Natural killer cell treated with Interleukin-12 subunit alpha and Interleukin-12 subunit beta and Interleukin-15 and Interleukin-18, amount 100 ng/mL, for 72 hours (primary cell): ENCODE data around the gene DPF3. TPM values are rescaled to one million over a fixed set of nuclear protein-coding genes. Genes with fewer than 3 reads are reported as not detected.

Source experiments
- ATAC-seq, 2 donors: fragments of 150-1000 bp; cut with Tn5 transposase in 1 of 2; sonication (Bioruptor Pico), chemical (Tn5 transposase) in 1 of 2; 2 replicates each; pipeline ENCODE4 v1.10.0; 2021
- DNase-seq: peaks from one replicate; pipeline ENCODE4 v3.0.0; 2022; ENCODE audit warnings: low spot score
- H3K27ac Mint-ChIP-seq, 2 donors: 1 replicate in 1 of 2; 2 replicates in 1 of 2; pipeline ENCODE4 v1.8.0; 2022; ENCODE audit warnings: mixed read lengths in 2 of 2, mild to moderate bottlenecking in 1 of 2, moderate library complexity in 1 of 2
- H3K27me3 Mint-ChIP-seq, 2 donors: 1 replicate in 1 of 2; 2 replicates in 1 of 2; pipeline ENCODE4 v1.8.0; 2022; ENCODE audit warnings: mixed read lengths in 2 of 2
- H3K36me3 Mint-ChIP-seq: one replicate; pipeline ENCODE4 v1.8.0; 2022; ENCODE audit warnings: mixed read lengths
- H3K4me1 Mint-ChIP-seq, 2 donors: 1 replicate in 1 of 2; 2 replicates in 1 of 2; pipeline ENCODE4 v1.8.0; 2022; ENCODE audit warnings: low read depth in 2 of 2, mixed read lengths in 2 of 2, mild to moderate bottlenecking in 1 of 2
- H3K4me3 Mint-ChIP-seq: one replicate; pipeline ENCODE4 v1.8.0; 2022; ENCODE audit warnings: mixed read lengths
- H3K9me3 Mint-ChIP-seq: 2 replicates; pipeline ENCODE4 v1.8.0; 2022; ENCODE audit warnings: mixed read lengths
- total RNA-seq, 2 donors: library from RNA; stranded (reverse); gene quantifications; one replicate each; pipeline ENCODE4 v1.2.3, GENCODE V29; 2022

Gene DPF3
- total RNA-seq, 2 donors from 2014 or later = 11.8 to 13.2 TPM

- peak overlapping the region in 1 of 2 donors; percentile 32 for H3K27ac Mint-ChIP-seq
- no peak for DNase-seq
- H3K4me1 Mint-ChIP-seq = peaks cover 15 to 33% of the 10 kb centered on the region in 2 donors
- H3K4me3 Mint-ChIP-seq = no peak overlapping the region
- ATAC-seq = no peak
- peaks cover 53 to 72% of the 10 kb centered on the region in 2 donors for H3K27me3 Mint-ChIP-seq
- H3K9me3 Mint-ChIP-seq = no peaks in the 10 kb centered on the region
- H3K36me3 Mint-ChIP-seq = peaks cover 25% of the 10 kb centered on the region
Measured at GRCh38 chr14:72583316-72584272, 310.3 kb downstream of the DPF3 start.

GRCh38 chr14:72582582-72582981 lies 311.3 kb downstream of the DPF3 start:
- Mint-ChIP-seq H3K27me3 (peaks cover 53 to 74% of the 10 kb centered on the region in 2 donors), H3K9me3 (no peaks in the 10 kb centered on the region), H3K27ac (peak overlapping the region in 1 of 2 donors; percentile 32), H3K4me1 (peaks cover 17 to 33% of the 10 kb centered on the region in 2 donors), H3K4me3 (peak overlapping the region; percentile 25), H3K36me3 (peaks cover 25% of the 10 kb centered on the region)
- ATAC-seq (peak; percentile 85 to 88), DNase-seq (no peak)

- DNase-seq = no peak
- H3K36me3 Mint-ChIP-seq = no peaks in the 10 kb centered on the region
- peaks cover 51 to 53% of the 10 kb centered on the region in 2 donors for H3K27me3 Mint-ChIP-seq
- no peak for ATAC-seq
- peaks cover 22 to 32% of the 10 kb centered on the region in 2 donors for H3K4me1 Mint-ChIP-seq
- no peaks in the 10 kb centered on the region for H3K9me3 Mint-ChIP-seq
- no peak overlapping the region for H3K4me3 Mint-ChIP-seq
- peak overlapping the region in 1 of 2 donors; percentile 3 for H3K27ac Mint-ChIP-seq
Measured at GRCh38 chr14:72578514-72578913, 315.4 kb downstream of the DPF3 start.

DNA sequence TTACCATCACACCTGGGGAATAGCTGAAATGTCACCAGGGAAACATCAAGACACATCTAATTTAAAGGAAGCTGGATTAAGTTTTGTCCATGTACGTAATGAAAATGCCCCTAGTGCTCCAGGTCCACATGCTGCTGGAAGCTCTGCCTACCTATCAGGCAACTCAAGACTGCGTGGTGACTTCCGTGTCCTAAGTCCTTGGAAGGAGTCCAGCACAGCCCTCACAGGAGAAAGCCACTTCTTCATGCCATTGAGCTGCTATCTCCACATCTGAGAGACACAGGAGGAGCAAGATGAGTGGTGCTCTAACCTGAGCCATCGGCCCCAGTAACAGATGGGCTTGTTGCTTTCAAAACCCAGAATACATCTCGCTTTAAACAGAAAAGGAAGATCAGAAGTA lies 316.4 kb downstream of the DPF3 start:
- Mint-ChIP-seq H3K27ac (no peak overlapping the region), H3K4me3 (no peak overlapping the region), H3K9me3 (no peaks in the 10 kb centered on the region), H3K27me3 (peaks cover 56 to 58% of the 10 kb centered on the region in 2 donors), H3K4me1 (peaks cover 18 to 22% of the 10 kb centered on the region in 2 donors), H3K36me3 (no peaks in the 10 kb centered on the region)
- DNase-seq (no peak), ATAC-seq (no peak)

- Mint-ChIP-seq H3K27ac (no peak overlapping the region), H3K27me3 (peaks cover 57 to 58% of the 10 kb centered on the region in 2 donors)
- no peak for DNase-seq
Measured at GRCh38 chr14:72576258-72576657, 317.6 kb downstream of the DPF3 start.

DNA sequence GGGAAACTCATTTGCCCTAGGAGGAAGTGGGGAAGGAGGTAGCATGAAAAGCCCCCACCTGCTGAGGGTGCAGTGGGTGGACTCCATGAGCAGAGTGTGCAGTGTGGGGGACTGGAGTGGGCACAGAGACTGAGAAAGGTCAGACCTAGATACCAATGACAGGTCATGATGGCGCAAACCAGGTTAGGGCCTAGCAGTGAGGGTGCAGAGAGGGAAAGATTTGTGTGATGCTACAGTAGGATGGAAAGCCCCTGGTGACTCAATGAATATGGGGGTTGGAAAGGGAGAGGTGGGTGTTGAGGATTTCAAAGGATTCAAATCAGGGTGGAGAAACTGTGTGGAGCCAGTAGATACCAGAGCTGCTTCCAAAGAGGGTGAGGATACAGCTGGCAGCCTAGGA lies 319.2 kb downstream of the DPF3 start:
- peaks cover 53 to 61% of the 10 kb centered on the region in 2 donors for H3K27me3 Mint-ChIP-seq
- no peaks in the 10 kb centered on the region for H3K9me3 Mint-ChIP-seq
- ATAC-seq = no peak
- no peaks in the 10 kb centered on the region for H3K36me3 Mint-ChIP-seq
- H3K4me1 Mint-ChIP-seq = peaks cover 9 to 12% of the 10 kb centered on the region in 2 donors
- no peak for DNase-seq
- H3K27ac Mint-ChIP-seq = peak overlapping the region; percentile 24 to 42
- no peak overlapping the region for H3K4me3 Mint-ChIP-seq

More at GRCh38 chr14:72576258-72576657, 317.6 kb downstream of the DPF3 start:
- ATAC-seq = no peak
- Mint-ChIP-seq H3K36me3 (no peaks in the 10 kb centered on the region), H3K4me3 (no peak overlapping the region), H3K4me1 (peaks cover 11 to 13% of the 10 kb centered on the region in 2 donors), H3K9me3 (no peaks in the 10 kb centered on the region)

- H3K4me3 Mint-ChIP-seq = no peak overlapping the region
- DNase-seq (no peak), ATAC-seq (no peak)
- H3K27ac Mint-ChIP-seq = no peak overlapping the region
- no peaks in the 10 kb centered on the region for H3K9me3 Mint-ChIP-seq
- H3K4me1 Mint-ChIP-seq = peaks cover 9 to 12% of the 10 kb centered on the region in 2 donors
- H3K27me3 Mint-ChIP-seq = peaks cover 45 to 55% of the 10 kb centered on the region in 2 donors
- H3K36me3 Mint-ChIP-seq = no peaks in the 10 kb centered on the region
Measured at GRCh38 chr14:72573725-72574417, 320.0 kb downstream of the DPF3 start.

Other genes starting within 250 kb of the DPF3 start
- gene DCAF4, start 32.4 kb upstream of the DPF3 start, total RNA-seq = 10 to 100 TPM; 15.1 to 20.6 TPM
- 10 to 100 TPM; 17.9 to 25.2 TPM for gene ZFYVE1, start 133.0 kb upstream of the DPF3 start, total RNA-seq
- gene RBM25, start 164.4 kb upstream of the DPF3 start, total RNA-seq = 100 to 1,000 TPM in 1 of 2 donors, 10 to 100 TPM in 1; 99.7 to 144 TPM
- gene PSEN1, start 242.4 kb upstream of the DPF3 start, total RNA-seq = 10 to 100 TPM; 39.5 to 64.0 TPM